Measurements from ENCODE around the gene KLK12.

GRCh38 chr19:51022526-51022925, 12.3 kb downstream of the KLK12 start:
- TF ChIP-seq CTCF (IDR thresholded peaks at IDR 0.05) (no peak), POLR2A (IDR thresholded peaks at IDR 0.05) (no peak)

Data from heart left ventricle (tissue), 13 donors.